BLaER1 (cell line): ENCODE data around the gene RBFOX2.
A peak's percentile ranks its signal among the peaks of the same experiment; 100 is the strongest.

Experiments used
- H3K27ac ChIP-seq: shearing (Covaris generic); formaldehyde crosslinking; 2 replicates; pipeline ENCODE4 v1.8.1; 2022
- H3K27me3 ChIP-seq: shearing (Covaris generic); formaldehyde crosslinking; 2 replicates; pipeline ENCODE4 v1.8.1; 2022
- H3K36me3 ChIP-seq: shearing (Covaris generic); formaldehyde crosslinking; 2 replicates; pipeline ENCODE4 v1.8.1; 2022
- H3K4me1 ChIP-seq: shearing (Covaris generic); formaldehyde crosslinking; 2 replicates; pipeline ENCODE4 v1.8.1; 2022
- H3K4me2 ChIP-seq: shearing (Covaris generic); formaldehyde crosslinking; 2 replicates; pipeline ENCODE4 v1.8.1; 2022
- H3K4me3 ChIP-seq: shearing (Covaris generic); formaldehyde crosslinking; 2 replicates; pipeline ENCODE4 v1.8.1; 2022
- H3K9ac ChIP-seq: shearing (Covaris generic); formaldehyde crosslinking; 2 replicates; pipeline ENCODE4 v1.8.1; 2022
- H3K9me3 ChIP-seq: shearing (Covaris generic); formaldehyde crosslinking; 2 replicates; pipeline ENCODE4 v1.8.1; 2022
- H4K20me1 ChIP-seq: shearing (Covaris generic); formaldehyde crosslinking; 2 replicates; pipeline ENCODE4 v1.8.1; 2022
- Cebpa-rat ChIP-seq: shearing (Covaris generic); IDR thresholded peaks from 2 replicates; pipeline ENCODE4 v1.8.1; 2022

RBFOX2 gene

DNA sequence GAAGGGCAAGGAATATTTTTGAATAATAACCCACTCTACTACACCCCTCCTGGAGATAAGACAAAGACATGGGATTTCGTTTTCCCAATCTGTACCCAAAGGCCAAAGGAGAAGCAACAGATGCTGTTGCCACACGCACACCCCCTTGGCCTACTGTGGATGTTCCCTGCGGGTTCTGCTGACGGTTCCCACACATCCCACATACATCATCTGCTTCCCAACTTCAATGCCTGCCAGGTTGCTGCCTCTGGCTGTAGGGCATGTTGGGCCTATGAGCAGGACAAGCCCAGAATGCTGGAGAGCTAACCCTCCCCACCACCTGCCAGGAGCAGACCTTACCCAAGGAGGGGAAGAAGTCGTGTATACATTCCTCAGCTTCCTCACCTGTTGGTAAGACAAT is 13.6 kb upstream of the RBFOX2 start:
- Histone ChIP-seq H3K4me2 (no peak overlapping the region), H4K20me1 (no peaks in the 10 kb centered on the region), H3K9ac (no peak overlapping the region), H3K4me3 (no peak overlapping the region), H3K9me3 (no peaks in the 10 kb centered on the region), H3K36me3 (no peaks in the 10 kb centered on the region), H3K4me1 (no peaks in the 10 kb centered on the region), H3K27ac (no peak overlapping the region), H3K27me3 (no peaks in the 10 kb centered on the region)
- TF ChIP-seq Cebpa-rat: no peak

- Histone ChIP-seq H3K4me3 (no peak overlapping the region), H3K27ac (no peak overlapping the region), H3K4me1 (no peaks in the 10 kb centered on the region), H4K20me1 (no peaks in the 10 kb centered on the region), H3K36me3 (no peaks in the 10 kb centered on the region), H3K4me2 (no peak overlapping the region), H3K27me3 (no peaks in the 10 kb centered on the region), H3K9ac (no peak overlapping the region), H3K9me3 (no peaks in the 10 kb centered on the region)
- peak; percentile 42; the same call in 1 of the 2 replicates for TF ChIP-seq Cebpa-rat
These were observed 10.5 kb upstream of the RBFOX2 start for GRCh38 chr22:36039125-36039524.

DNA sequence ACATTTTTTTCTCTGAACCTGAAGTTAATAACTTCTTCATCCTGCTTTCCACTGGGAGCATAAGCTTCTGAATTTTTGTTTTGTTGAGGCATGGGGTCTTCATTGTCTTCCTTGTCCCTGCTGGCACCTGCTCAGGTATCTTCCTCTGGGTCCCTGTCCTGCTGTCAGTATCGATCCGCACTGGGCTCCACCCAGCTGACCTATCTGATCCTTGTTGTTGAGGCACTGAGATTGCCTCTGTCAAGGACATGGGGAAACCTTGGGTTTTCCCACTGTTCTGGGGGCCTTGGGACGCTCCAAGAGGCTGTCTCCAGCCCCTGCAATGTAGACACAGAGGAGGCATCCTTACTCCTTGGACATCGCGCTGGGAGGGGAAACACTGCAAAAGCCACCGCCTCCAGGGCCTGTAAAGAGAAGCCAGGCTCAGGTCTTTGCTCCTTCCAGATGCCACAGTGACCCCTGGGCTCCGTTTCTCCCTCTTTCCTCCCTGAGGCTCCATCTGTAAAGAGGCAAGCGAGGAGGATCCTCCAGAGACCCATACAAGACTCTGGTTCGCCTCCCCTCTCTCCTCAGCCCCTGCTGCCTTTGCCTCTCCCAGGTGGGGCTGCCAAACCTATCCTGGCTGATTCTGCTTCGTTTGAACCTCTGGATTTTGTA is 8.6 kb upstream of the RBFOX2 start:
- Histone ChIP-seq H3K9me3 (no peaks in the 10 kb centered on the region), H3K4me3 (no peak overlapping the region), H3K4me1 (no peaks in the 10 kb centered on the region), H3K9ac (no peak overlapping the region), H3K27me3 (no peaks in the 10 kb centered on the region), H4K20me1 (no peaks in the 10 kb centered on the region), H3K4me2 (no peak overlapping the region), H3K27ac (no peak overlapping the region), H3K36me3 (no peaks in the 10 kb centered on the region)
- TF ChIP-seq Cebpa-rat: no peak

GRCh38 chr22:36036167-36036624 is 7.6 kb upstream of the RBFOX2 start:
- Histone ChIP-seq H3K4me2 (no peak overlapping the region), H4K20me1 (no peaks in the 10 kb centered on the region), H3K4me1 (no peaks in the 10 kb centered on the region), H3K27ac (no peak overlapping the region), H3K9ac (no peak overlapping the region), H3K27me3 (no peaks in the 10 kb centered on the region), H3K36me3 (no peaks in the 10 kb centered on the region), H3K4me3 (no peak overlapping the region), H3K9me3 (no peaks in the 10 kb centered on the region)
- TF ChIP-seq Cebpa-rat: no peak

DNA sequence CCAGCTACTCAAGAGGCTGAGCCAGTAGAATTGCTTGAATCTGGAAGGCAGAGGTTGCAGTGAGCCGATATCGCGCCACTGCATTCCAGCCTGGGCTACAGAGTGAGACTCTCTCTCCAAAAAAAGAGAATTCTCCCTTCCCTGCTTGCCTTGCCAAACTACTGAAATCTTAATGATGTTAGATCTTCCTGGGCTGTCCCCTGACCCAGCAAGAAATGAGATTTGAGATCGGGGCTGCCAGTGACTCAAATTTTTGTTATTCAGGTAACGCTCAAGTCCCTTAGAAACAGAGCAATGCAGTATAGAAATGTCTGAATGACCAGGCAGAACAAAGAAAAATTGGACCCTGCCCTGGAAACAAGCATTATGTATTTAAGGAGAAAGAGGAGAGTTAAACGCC is 4.0 kb upstream of the RBFOX2 start:
- Histone ChIP-seq H3K27ac (no peak overlapping the region), H3K36me3 (no peaks in the 10 kb centered on the region), H3K4me1 (peaks cover 19% of the 10 kb centered on the region), H3K4me2 (no peak overlapping the region), H4K20me1 (0 out of 2 replicates have a peak, but pooled peaks cover 5% of the 10 kb centered on the region), H3K9ac (no peak overlapping the region), H3K27me3 (peaks cover 8% of the 10 kb centered on the region), H3K9me3 (no peaks in the 10 kb centered on the region), H3K4me3 (no peak overlapping the region)
- TF ChIP-seq Cebpa-rat: no peak

DNA sequence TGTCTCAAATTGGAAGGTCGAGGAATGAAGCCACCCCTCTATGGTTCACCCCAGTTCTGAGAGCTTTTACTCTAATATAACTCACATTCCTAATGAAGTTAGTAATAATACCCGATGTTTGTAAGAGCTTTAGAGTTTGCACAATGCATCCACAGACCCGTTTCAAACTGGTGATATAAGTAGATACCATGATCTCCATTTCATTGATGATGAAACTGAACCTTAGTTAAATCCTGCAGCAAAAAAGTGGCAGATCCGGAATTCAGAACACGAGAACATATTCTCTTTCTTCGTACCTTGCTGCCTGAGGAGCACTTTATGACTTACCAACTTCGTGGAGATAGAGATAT is 757 bp upstream of the RBFOX2 start:
- Histone ChIP-seq H3K4me3 (peak overlapping the region; percentile 76), H3K9me3 (no peaks in the 10 kb centered on the region), H3K4me1 (peaks cover 33% of the 10 kb centered on the region), H4K20me1 (0 out of 2 replicates have a peak, but pooled peaks cover 5% of the 10 kb centered on the region), H3K36me3 (no peaks in the 10 kb centered on the region), H3K27ac (no peak overlapping the region), H3K9ac (peak overlapping the region; percentile 64; the same call in 1 of the 2 replicates), H3K4me2 (peak overlapping the region; percentile 91), H3K27me3 (peaks cover 24% of the 10 kb centered on the region)
- TF ChIP-seq Cebpa-rat: no peak

GRCh38 chr22:36027935-36028645 is 534 bp downstream of the RBFOX2 start:
- peak overlapping the region; percentile 72 for H3K9ac ChIP-seq
- 0 out of 2 replicates have a peak, but pooled peaks cover 5% of the 10 kb centered on the region for H4K20me1 ChIP-seq
- peaks cover 33% of the 10 kb centered on the region for H3K4me1 ChIP-seq
- H3K4me3 ChIP-seq: peak overlapping the region; percentile 76
- H3K27me3 ChIP-seq: peaks cover 24% of the 10 kb centered on the region
- no peaks in the 10 kb centered on the region for H3K36me3 ChIP-seq
- H3K9me3 ChIP-seq: no peaks in the 10 kb centered on the region
- H3K4me2 ChIP-seq: peak overlapping the region; percentile 94
- TF ChIP-seq Cebpa-rat: no peak
- peak overlapping the region; percentile 30; the same call in 1 of the 2 replicates for H3K27ac ChIP-seq

DNA sequence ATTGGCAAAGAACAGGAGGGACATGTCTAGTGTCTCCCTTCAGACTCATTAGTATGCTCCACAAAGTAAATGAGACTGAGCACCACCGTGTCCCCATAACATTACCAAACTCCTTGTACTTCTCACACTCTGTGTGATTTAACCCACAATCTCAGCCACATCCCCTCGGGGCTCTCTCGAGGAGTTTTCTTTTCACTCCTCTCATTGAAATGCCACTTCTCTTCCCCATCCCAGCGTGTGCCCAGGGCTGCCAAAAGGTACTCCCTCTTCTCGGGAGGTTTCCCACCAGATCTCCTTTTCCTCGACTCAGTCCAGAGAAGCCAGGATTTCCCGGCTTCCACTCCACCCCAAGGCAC is 1.1 kb downstream of the RBFOX2 start:
- peaks cover 24% of the 10 kb centered on the region for H3K27me3 ChIP-seq
- H3K9ac ChIP-seq: peak overlapping the region; percentile 72; the same call in 1 of the 2 replicates
- H3K27ac ChIP-seq: no peak overlapping the region
- H3K4me3 ChIP-seq: peak overlapping the region; percentile 76
- H4K20me1 ChIP-seq: 0 out of 2 replicates have a peak, but pooled peaks cover 5% of the 10 kb centered on the region
- no peak for TF ChIP-seq Cebpa-rat
- H3K9me3 ChIP-seq: no peaks in the 10 kb centered on the region
- peaks cover 33% of the 10 kb centered on the region for H3K4me1 ChIP-seq
- no peaks in the 10 kb centered on the region for H3K36me3 ChIP-seq
- H3K4me2 ChIP-seq: peak overlapping the region; percentile 94

DNA sequence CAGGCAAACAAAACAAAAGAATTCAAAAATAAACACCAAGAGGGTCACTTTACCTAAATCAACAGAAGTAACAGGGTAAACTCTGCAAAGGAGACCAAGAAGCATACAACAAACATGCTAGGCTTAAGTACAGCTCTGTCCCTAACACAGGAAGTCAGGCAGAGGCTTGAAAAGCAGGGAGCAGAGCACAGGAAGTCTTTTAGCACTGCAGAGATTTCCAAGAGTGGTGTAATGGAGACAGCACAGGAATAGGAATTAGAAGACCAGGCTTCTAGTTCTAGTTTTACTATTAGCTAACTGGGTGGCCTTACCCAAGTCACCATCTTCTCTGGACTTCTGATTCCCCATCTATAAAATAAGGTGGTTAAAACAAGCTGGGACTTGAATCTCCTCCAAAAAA is 1.9 kb downstream of the RBFOX2 start:
- H3K4me1 ChIP-seq: peaks cover 39% of the 10 kb centered on the region
- no peak overlapping the region for H3K4me3 ChIP-seq
- H3K9me3 ChIP-seq: no peaks in the 10 kb centered on the region
- peak overlapping the region; percentile 94 for H3K4me2 ChIP-seq
- no peak overlapping the region for H3K27ac ChIP-seq
- no peak overlapping the region for H3K9ac ChIP-seq
- H4K20me1 ChIP-seq: 0 out of 2 replicates have a peak, but pooled peaks cover 5% of the 10 kb centered on the region
- H3K27me3 ChIP-seq: peaks cover 24% of the 10 kb centered on the region
- TF ChIP-seq Cebpa-rat: no peak
- no peaks in the 10 kb centered on the region for H3K36me3 ChIP-seq

- Histone ChIP-seq H4K20me1 (0 out of 2 replicates have a peak, but pooled peaks cover under 1% of the 10 kb centered on the region), H3K27ac (no peak overlapping the region), H3K9ac (no peak overlapping the region), H3K27me3 (peaks cover 17% of the 10 kb centered on the region), H3K4me2 (0 out of 2 replicates have a peak overlapping the region, but pooled peaks have one; percentile 67), H3K4me1 (peaks cover 37% of the 10 kb centered on the region), H3K36me3 (no peaks in the 10 kb centered on the region), H3K4me3 (no peak overlapping the region), H3K9me3 (no peaks in the 10 kb centered on the region)
- no peak for TF ChIP-seq Cebpa-rat
These were observed 5.9 kb downstream of the RBFOX2 start for GRCh38 chr22:36022697-36023096.
